Hepatocyte (in vitro differentiated cells): ENCODE measurements around the gene SYPL2.

Experiments used
- EZH2 ChIP-seq: fragments of 200-600 bp; sonication (generic); IDR thresholded peaks from 2 replicates; pipeline ENCODE4 v1.6.1; 2016; ENCODE audit warnings: antibody characterized with exemption, mild to moderate bottlenecking, borderline replicate concordance
- EZH2phosphoT487 ChIP-seq: fragments of 200-600 bp; sonication (generic); IDR thresholded peaks from one replicate; pipeline ENCODE4 v1.6.1; 2018; ENCODE audit warnings: antibody characterized with exemption, mild to moderate bottlenecking, low read depth, moderate library complexity; ENCODE audit not compliant: unreplicated experiment, severe bottlenecking
- TF ChIP-seq, protein P1 (sequence below): fragments of 200-600 bp; sonication (generic); IDR thresholded peaks from 2 replicates; pipeline ENCODE4 v1.5.1; 2016; ENCODE audit warnings: antibody characterized with exemption, mild to moderate bottlenecking; ENCODE audit not compliant: poor library complexity

DNA sequence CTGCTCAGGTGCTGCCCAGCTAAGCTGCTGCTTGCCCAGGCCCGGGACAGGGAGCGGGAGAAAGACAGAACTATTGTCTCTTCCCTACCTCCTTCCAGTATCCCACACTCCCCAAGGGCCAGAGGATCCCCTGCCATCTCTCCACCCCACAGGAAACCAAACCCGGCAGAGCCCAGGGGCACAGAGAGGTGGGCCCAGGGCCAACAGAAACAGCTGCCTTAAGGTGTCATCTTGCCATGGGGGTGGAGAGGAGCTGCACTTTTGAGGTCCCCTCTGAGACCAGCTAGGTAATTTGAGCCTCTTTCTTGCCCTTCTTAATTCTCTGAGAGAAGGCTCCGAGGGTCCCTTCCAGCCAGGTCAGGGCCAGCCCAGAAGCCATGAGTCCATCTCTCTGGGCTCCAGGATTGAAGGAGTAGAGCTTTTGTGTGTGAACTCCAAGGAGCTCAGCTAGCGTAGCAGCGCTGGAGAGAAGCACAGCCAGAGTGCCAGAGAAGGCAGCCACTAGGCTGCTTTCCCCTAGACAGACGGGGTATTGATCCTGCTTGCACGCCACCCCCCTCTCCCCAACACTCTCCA is 63.6 kb downstream of the SYPL2 start:
- TF ChIP-seq, protein P1, sequence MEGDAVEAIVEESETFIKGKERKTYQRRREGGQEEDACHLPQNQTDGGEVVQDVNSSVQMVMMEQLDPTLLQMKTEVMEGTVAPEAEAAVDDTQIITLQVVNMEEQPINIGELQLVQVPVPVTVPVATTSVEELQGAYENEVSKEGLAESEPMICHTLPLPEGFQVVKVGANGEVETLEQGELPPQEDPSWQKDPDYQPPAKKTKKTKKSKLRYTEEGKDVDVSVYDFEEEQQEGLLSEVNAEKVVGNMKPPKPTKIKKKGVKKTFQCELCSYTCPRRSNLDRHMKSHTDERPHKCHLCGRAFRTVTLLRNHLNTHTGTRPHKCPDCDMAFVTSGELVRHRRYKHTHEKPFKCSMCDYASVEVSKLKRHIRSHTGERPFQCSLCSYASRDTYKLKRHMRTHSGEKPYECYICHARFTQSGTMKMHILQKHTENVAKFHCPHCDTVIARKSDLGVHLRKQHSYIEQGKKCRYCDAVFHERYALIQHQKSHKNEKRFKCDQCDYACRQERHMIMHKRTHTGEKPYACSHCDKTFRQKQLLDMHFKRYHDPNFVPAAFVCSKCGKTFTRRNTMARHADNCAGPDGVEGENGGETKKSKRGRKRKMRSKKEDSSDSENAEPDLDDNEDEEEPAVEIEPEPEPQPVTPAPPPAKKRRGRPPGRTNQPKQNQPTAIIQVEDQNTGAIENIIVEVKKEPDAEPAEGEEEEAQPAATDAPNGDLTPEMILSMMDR, result no peak
- TF ChIP-seq EZH2phosphoT487 (no peak), EZH2 (no peak)
